Activated CD4-positive, alpha-beta T cell treated with anti-CD3 and anti-CD28 coated beads, Interleukin-2, Interleukin-6, amounts not matched to agents 100 ng/mL and 50 ng/mL, durations not matched to agents 16 hours and 8 hours (primary cell): ENCODE data around the gene INSIG1.

Source experiments
- DNase-seq: peaks from one replicate; pipeline ENCODE4 v3.0.0-alpha.2; 2020

Gene INSIG1

DNA sequence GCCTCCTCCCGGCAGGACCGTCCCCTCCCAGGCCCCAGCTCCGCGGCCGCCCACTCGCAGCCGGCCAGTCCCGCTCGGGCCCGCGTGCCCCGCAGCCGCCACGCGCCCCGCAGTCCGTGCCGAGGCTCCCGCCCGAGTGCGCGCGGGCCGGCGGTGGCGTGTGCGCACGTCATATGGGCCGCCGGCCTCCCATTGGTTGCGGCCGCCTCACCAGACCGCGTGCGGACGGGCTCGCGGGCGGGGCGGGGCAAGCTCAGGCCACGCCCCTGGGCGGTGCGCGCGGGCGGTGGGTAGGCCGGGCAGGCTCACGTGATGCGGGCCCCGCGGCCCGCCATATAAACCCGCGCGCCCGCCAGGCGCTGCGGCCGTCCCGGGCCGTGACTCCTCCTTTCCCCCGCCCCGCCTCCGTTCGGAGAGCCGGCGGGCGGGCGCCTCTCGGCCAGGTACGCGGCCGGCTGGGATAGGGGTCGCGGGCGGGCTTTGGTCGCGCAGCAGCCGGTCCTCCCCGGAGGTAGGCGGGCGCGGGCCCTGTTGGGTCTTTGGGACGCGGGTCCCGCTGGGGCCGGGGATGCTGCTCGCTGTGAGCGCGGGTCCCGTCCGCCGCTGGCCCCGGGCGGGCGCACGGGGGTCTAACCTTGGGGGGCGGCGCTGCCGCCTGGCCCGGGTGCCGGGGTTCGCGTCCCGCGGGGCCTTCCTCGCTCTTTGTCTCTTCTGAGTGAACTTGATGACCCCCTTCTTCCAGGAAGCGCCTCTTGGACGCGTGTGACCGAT is at the start of gene INSIG1:
Gene INSIG1 (plus strand): TSS at position 362 of the 771 bp plus-strand sequence. CDS start 408 bp downstream, at position 770.
- peak; percentile 97 for DNase-seq

DNA sequence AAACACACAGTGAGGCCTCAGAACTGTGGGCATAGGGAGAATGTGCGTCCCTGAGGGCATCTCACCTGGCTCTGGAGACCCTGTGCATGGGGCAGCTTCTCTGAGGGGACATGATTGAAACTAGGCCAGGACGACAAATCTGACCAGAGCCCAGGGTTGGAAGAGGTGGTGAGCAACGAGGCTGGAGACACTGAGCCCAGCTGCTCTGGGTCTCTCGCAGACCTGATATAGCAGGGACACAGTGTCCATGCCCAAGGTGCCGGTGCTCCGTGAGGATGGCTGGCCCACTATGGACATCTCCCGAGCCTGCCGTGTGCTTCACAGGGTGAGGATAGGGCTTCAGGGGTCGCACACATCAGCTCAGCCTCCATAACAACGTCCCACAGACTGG is 49.3 kb upstream of the INSIG1 start:
- DNase-seq: no peak

DNA sequence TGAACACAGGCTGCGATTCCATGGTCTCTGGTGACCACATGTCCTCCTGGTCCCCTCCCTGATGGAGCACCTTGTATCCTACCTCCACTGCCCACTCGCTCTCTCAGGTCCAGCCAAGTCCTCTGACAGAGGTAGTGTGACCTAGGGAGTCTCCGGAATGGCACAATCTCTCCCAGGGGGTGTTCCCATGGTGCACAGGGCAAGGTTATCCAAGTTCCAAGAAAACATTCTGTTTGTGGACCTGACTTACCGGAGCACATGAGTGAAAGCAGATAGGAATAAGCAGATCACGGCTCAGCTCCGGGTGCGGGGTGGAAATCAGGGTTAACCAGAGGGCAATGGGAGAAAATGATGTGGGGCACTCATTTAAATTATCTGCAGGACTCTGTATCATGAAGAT is 45.8 kb upstream of the INSIG1 start:
- DNase-seq: no peak

DNA sequence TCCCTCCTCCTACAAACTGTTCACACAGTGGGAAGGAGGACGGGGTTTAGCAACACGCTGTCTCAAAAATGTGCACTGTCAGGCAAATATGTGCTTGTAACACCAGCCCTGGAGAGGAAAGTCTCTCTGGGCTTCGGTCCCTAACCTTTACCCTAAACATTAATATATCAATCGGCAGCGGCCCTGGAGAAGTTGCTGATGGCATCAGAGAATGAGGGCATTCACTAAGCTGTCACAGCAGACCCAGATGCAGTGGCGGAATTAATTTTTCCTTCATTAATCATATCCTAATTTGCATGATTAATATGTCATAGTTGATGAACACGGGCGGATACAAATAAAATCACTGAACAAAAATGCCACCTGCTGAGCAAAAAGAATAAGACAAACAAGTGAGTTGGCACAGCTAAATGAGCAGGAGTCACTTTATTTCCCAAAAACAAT is 45.2 kb upstream of the INSIG1 start:
- DNase-seq: no peak

DNA sequence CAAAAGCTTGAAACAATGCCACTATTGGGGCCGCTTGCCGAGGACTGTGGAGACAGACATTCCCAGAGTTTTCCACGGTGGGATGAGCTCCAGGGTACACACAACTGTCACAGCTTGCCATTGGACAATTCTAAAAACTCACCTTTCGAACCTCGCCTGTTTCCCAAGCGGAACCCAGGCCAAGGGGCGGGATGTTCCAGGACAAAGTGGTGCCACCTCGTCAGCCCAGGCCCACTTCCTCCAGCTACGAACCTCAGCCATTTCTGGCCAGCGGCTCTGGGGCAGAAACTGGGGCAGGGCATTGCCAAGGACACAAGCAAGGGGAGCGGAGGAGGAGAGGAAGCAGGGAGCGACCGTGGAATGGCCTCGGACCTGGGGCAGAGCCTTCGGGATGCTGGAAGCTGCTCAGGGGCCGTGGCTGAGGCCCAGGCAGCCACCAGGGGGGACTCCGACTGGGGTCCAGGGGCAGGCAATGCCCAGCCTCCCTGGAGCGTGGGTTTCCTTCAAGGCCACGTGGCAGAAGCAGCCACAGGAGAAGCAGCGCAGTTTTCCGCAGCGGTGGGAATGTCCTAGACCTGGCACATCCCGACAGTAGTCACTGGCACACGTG is 44.7 kb upstream of the INSIG1 start:
- no peak for DNase-seq

DNA sequence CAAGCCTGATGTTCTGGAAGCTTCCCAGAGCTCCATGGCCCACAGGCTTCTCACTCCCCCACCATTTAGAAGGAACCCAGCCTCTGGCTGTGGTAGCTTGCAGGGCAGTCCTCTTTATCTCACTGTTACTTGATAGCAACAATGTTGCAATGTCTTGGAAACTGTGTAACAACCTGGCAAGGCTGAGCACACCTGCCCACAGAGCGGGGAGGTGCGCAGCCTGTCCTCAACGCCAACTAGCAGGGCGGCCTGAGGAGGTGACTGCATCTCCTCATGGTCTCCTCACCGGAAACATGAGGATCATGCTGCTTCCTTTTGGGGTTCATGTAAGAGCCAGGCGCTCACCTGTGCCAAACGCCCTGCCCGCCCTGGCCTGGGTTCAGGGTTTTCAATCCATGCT is 43.7 kb upstream of the INSIG1 start:
- DNase-seq: no peak

DNA sequence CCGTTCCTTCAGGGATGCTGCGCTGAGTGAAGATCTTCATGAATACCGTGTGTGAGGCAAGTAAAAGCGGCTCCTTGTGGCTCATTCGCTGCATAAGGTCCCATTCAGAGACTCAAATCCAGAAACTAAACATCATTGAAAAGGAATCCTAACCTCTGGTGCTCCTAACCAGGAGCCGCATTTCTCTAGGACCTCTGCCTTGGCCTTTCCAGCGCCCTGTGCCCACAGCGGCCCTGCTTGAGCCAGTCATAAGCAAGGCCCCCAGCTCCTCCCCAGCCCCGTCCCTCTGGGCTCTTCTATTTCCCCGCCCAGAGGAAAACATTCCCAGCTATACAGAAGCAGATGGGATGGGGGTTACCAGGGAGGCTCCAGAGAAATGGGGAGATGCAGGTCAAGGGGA is 42.6 kb upstream of the INSIG1 start:
- DNase-seq: no peak

DNA sequence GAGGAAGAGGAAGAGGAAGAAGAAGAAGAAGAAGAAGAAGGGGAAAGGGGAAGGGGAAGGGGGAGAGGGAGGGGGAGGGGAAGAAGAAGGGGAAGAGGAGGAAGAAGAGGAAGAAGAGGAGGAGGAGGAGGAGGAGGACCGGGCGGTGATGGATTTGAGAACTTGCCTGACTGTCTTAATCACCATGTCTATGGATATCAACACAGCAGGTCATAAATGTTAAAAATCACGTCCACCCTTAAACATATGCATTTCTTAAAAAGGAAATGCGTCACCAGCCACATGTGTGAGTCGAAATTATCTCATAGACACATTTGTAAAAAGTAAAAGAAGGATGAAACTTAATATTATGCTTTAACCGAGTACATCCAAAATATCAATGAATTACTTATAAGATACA is 42.1 kb upstream of the INSIG1 start:
- no peak for DNase-seq

DNA sequence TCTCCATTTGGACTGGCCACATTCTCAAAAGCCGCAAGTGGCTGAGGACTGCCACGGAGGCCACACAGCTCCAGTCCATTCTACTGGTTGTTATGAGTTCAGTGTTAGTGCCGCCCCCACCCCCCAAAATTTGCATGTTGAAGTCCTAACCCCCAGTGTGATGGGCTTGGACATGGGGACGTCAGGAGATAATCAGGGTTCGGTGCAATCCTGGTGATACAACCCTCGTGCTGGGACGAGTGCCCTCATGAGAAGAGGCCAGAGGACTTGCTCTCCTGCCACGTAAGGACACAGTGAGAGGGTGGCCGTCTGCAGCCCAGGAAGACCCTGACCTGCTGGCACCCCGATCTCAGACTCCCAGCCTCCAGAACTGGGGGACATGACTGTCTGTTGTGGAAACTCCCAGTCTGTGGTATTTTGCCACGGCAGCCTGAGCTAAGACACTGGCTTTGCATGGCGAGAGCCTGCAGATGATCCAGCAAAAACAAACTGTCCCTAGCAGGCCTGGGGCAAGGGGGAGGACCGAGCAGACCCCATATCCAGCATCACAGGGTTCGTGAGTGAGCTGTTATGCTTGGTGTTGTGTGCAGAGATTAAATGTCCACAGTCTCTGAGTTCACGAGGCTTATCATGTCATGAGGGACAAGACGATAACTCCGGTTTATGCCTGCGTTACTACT is 41.5 kb upstream of the INSIG1 start:
- no peak for DNase-seq

DNA sequence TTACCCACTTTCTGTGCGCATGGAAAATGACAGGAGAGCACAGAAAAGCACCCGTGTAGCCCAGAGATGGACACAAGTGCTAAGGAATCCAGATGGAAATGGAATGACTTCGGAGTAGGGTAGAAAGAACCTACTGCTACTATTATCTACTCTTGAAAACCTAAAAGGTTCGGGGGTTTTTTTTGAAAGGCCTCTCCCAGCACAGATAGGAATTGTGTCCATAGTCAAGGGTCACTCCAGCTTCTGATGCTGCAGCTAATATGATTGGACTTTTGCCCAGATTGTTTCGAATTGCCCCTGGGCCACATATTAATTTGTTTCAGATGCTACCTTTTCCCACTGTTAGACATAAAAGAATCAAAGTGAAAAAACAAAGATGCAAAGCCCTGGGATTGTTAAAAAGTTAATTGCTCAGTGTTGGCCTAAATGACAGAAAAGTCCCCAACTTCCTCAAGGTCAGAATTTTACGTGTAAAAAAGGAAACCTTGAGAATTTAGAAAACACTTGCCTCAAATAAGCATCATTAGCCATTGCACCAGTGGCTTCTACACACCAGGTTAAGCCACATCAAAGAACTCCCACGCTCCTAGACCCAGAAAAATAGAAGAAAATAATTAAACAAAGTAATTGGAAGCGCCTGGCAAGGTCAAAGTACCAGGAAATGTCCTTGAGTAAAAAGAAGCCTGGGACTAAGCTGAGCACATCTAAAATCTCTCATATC is 40.8 kb upstream of the INSIG1 start:
- DNase-seq: no peak

DNA sequence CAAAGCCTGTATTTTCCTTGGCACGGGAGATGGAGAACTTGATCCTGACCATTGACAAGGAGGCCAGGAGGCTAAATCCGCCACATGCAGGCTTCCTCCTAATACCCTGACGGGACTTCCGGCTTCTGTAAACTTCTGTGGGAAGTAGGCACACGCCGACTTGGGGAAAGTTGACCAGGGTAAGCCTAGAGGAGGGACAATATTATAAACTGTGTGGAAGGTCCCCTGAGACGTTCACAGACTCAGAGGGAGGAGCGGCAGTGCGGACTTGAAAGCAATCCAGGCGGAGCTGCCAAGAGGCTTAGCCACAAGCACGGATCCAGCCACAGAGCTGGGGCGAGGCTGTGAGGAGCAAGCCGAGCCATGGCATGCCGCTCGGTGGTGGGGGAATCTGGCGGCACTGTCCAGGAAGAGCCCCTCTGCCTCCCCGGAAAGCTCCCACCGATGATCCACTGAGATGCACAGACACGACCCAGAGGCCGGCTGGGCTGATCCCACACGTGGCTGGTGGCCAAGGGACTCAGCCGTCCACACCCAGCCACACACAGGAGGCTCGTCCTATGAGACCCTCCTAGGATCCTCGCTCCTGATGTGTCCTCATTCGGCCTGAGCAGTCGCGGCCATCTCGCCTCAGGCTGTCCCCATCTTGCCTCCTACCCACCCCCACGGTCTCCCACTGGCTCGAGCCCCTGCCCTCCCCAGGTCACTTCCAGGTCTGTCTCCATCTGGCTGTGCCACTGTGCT is 40.0 kb upstream of the INSIG1 start:
- no peak for DNase-seq

DNA sequence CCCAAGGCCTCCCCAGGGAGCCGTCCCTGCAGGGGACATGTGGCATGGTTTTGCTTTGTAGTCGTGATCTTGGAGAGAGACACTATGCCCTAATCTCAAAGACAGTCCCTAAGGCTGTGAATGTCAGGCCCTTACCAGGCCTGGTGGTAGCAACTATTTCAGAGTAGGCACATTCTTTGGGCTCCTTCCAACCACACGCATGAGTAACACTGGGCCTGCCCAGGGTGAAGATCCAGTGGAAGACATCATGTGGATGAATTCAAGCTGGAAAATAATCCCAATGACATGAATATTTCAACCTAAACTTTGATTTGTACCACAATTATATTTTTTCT is 39.5 kb upstream of the INSIG1 start:
- no peak for DNase-seq

DNA sequence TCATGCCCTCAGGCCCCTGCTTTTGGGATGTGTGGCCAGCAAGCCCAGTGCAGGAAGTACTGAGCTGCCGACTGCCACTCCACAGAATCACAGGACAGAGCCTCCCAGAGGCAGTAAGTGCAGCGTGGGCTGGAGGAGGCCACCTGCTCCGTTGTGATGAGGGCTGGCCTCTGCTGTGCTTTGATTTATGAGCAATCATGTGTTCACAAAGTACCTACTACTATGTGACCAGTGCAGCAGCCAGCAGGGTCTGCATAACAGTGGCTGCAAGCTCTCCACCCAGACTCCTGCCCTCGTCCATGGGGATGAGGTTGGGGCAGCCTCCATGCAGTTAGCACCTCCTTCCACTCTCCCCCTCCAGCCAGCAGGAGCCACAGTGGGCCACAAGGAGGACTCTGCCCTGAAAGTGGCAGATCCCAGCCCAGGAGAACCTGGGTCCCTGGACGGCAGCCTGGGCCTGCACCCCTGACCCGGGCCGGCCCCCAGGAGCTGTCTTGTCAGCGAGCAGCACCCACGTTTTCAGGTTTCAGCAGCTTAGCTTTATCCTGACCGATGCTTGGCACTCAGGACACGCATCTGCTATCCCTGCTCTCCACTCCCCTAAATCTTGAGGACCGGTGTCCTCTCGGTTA is 37.7 kb upstream of the INSIG1 start:
- DNase-seq: no peak

DNA sequence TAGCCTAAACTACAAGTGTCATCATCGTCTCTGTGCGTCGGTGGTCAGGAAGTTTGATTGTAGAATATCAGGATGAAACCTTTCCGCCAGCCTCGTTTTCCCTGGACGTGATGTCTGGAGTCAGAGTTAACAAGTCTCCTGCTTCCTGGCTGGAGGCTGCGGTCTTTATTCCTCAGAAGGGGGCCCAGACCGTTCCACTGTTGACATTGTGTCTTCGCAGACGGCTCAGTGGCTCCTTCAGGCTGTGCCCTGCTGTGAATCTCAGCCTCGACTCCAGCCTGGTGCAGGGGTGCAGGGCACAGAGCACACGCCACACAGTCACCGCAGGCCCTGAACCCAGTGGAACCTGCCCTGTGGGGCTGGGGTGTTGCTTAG is 37.2 kb upstream of the INSIG1 start:
- DNase-seq: no peak

DNA sequence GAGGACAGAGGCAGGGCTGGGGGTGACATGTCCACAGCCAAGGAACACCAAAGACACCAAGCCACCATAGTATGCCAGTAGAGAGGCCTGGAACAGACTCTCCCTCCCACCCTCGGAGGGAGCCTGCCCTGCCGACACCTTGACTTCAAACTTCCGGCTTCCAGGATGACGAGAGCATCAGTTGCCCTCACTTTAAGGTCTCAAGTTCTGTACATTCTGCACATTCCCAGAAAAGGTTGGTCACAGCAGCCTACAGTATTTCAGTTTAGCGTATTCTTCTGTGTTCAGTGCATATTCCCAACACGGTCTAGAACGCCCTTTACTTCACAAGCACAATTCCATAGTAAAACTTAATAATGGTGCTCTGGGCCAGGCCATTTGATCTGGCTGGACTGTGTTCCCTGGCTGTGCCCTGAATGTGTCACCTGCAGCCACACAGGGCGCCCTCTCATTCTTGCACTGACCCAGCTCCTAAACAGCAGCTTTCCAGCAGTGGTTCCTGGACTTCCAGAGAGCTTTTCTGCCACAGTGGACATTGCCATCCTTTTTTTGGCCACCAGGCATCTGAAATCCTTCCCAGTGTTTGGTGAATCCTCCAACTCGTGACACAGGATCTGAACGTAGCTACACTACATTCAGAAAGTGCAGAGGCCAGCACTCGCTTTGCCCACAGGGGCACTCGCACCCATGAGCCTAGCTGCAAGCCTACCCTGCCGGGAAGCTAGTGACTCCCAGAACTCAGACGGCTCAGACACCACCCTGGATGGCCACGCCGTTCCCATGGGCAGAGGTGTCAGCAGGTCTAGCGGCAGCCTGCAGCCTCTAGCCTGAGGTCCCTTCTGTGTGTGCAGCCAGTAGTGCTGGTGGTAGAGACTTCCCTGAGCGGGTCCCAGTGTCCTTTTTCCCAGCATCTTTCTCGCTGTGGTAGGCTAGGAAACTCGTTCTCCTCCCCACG is 36.4 kb upstream of the INSIG1 start:
- no peak for DNase-seq

DNA sequence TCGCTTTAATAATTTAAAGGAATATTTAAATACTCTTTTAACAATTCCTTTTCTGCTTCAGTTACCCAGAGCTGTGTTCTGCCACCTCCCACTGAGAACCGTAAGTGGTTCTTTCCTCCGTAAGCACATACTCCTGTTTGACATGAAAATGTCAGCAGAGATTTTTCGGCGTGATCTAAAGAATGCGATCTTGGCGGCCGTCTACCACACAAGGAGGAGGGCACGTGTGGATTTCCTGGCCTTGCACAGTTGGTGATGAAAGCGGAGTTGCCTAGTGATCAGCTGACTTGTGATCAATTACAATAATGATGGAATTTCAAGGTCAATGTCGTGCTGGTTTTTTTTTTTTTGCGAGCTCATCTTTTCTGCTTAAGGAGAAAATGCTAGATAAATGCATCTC is 35.6 kb upstream of the INSIG1 start:
- DNase-seq: no peak

DNA sequence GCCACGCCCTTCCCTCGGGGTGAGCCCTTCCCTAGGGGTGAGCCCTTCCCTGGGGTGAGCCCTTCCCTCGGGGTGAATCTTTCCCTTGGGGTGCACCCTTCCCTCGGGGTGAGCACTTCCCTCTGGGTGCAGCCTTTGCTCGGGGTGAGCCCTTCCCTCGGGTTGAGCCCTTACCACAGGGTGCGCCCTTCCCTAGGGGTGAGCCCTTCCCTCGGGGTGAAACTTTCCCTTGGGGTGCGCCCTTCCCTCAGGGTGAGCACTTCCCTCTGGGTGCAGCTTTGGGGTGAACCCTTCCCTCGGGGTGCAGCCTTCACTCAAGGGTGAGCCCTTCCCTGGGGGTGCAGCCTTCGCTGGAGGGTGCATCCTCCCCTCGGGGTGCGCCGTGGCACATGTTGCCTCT is 34.6 kb upstream of the INSIG1 start:
- no peak for DNase-seq

DNA sequence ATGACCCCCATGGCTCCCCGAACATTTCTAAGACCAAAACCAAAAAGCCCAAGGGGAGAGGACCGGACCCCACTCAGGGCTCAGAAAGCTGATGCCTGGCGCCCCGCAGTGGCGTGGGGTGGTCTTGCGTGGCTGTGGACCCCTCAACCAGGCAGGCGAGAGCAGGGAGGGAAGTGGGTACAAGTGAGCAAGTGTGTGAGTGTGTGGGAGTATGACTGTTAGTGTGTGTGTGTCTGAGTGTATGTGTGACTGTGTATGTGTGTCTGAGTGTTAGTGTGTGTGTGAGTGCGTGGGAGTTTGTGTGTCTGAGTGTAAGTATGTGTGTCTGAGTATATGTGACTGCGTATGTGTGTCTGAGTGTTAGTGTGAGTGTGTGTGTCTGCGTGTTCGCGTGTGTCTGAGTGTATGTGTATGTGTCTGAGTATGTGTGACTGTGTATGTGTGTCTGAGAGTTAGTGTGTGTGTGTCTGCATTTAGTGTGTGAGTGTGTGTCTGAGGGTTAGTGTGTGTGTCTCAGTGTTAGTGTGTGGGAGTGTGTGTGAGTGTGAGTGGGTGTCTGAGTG is 34.0 kb upstream of the INSIG1 start:
- DNase-seq: no peak

DNA sequence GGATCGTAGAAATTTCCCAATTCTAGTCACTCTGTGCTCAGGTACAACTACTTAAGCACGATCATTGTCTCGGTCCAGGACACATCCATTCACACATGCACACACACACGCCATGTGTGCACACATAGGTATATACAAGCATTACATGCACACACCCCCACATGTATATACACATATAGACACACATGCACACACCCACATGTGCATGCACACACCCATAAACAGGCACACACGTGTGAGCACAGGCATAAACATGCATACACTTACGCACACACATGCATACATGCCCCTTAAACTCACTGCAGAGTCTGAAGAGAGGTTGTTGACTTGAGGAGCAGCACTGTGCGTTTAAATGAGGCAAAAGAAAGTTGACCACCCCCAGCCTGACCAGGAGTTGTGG is 32.5 kb upstream of the INSIG1 start:
- no peak for DNase-seq

DNA sequence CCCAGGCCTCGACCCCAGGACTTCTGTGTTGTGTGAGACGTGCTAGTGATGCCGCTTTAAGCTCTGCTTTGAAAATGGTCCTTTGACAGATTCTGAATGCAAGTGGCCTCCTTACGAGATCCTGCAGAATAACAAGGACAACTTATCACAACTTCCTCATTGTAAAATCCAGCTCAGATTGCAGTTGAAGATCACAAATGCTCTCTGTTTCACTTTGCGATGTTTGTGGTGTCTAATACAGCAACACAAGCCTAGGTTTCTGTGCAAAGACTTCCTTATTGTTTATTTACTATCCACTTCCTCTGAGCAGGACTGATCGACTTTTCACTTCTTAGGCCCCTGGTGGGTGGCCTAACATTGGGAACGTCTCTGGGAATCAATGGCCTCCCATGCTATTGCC is 31.7 kb upstream of the INSIG1 start:
- no peak for DNase-seq

DNA sequence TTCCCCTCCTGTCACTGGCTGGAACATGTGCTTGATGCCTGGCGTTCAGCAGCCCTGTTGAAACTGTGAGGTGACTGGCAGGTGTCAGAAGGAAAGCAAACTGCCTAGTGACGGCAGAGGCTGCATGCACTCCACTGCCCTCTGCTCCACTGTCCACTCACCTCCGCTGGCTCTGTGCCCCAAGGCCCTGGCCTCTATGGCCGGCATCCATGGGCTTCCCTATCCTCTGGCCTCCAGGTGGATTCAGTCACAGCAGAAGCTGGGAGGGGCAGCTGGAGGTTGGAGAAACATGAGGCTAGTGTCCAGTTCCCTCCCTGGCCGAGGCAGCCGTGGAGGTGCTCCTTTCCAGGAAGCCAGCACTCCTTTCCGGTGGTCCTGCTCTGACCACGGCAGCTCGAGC is 31.2 kb upstream of the INSIG1 start:
- DNase-seq: no peak
